ENCODE data around the gene LAMTOR2.
"Not testable (repeated sequence)": the region's sequence is repeated elsewhere in the genome, so short reads cannot be mapped to it uniquely, and the experiment has no call there.

Gene LAMTOR2

GRCh38 chr1:156052862-156053767, 1.5 kb upstream of the LAMTOR2 start:
- no peak for FAIRE-seq
- DNase-seq (ENCODE audit: low spot score): peak; percentile 57

GRCh38 chr1:156053768-156054499, 648 bp upstream of the LAMTOR2 start, which contains the start of gene UBQLN4:
Gene UBQLN4 (minus strand): TSS chr1:156053798. CDS start chr1:156053701, 97 bp downstream.
- FAIRE-seq: no peak
- peak; percentile 62 for DNase-seq (ENCODE audit: low spot score)

- DNase-seq (ENCODE audit: low spot score) (no peak), FAIRE-seq (no peak)
Observed at GRCh38 chr1:156055281-156056048, 883 bp downstream of the LAMTOR2 start.

- FAIRE-seq (no peak), DNase-seq (ENCODE audit: low spot score) (no peak)
Observed at GRCh38 chr1:156056326-156056849, 1.8 kb downstream of the LAMTOR2 start.

GRCh38 chr1:156060937-156061636, 6.5 kb downstream of the LAMTOR2 start, which contains the start of gene RAB25:
Gene RAB25 (plus strand): TSS chr1:156061160. CDS start chr1:156061401, 241 bp downstream.
- no peak for DNase-seq (ENCODE audit: low spot score)
- no peak for FAIRE-seq

GRCh38 chr1:156062189-156062588, 7.6 kb downstream of the LAMTOR2 start:
- FAIRE-seq (no peak), DNase-seq (ENCODE audit: low spot score) (no peak)

GRCh38 chr1:156063997-156064285, 9.4 kb downstream of the LAMTOR2 start:
- no peak for DNase-seq (ENCODE audit: low spot score)
- no peak for FAIRE-seq

- DNase-seq (ENCODE audit: low spot score): no peak
- no peak for FAIRE-seq
Observed at GRCh38 chr1:156064615-156065014, 10.0 kb downstream of the LAMTOR2 start.

- no peak for FAIRE-seq
- DNase-seq (ENCODE audit: low spot score): no peak
Observed at GRCh38 chr1:156065212-156065611, 10.6 kb downstream of the LAMTOR2 start.

GRCh38 chr1:156065871-156066270, 11.3 kb downstream of the LAMTOR2 start:
- DNase-seq (ENCODE audit: low spot score): no peak
- FAIRE-seq: no peak

- no peak for FAIRE-seq
- no peak for DNase-seq (ENCODE audit: low spot score)
Observed at GRCh38 chr1:156067262-156067661, 12.7 kb downstream of the LAMTOR2 start.

- FAIRE-seq: no peak
- DNase-seq (ENCODE audit: low spot score): no peak
Observed at GRCh38 chr1:156069490-156070455, 15.2 kb downstream of the LAMTOR2 start.

GRCh38 chr1:156070548-156070947, 16.0 kb downstream of the LAMTOR2 start:
- FAIRE-seq (no peak), DNase-seq (ENCODE audit: low spot score) (no peak)

- DNase-seq (ENCODE audit: low spot score); FAIRE-seq: not testable (repeated sequence)
Observed at GRCh38 chr1:156071332-156071816, 16.8 kb downstream of the LAMTOR2 start.

GRCh38 chr1:156072251-156072650, 17.7 kb downstream of the LAMTOR2 start:
- no peak for DNase-seq (ENCODE audit: low spot score)
- no peak for FAIRE-seq

GRCh38 chr1:156073110-156073687, 18.6 kb downstream of the LAMTOR2 start:
- DNase-seq (ENCODE audit: low spot score): no peak
- no peak for FAIRE-seq

- FAIRE-seq: no peak
Observed at GRCh38 chr1:156073740-156074139, 19.2 kb downstream of the LAMTOR2 start.

GRCh38 chr1:156074661-156075060, 20.1 kb downstream of the LAMTOR2 start:
- DNase-seq (ENCODE audit: low spot score) (no peak), FAIRE-seq (no peak)

More at GRCh38 chr1:156073740-156074139, 19.2 kb downstream of the LAMTOR2 start:
- no peak for DNase-seq (ENCODE audit: low spot score)

GRCh38 chr1:156075162-156075561, 20.6 kb downstream of the LAMTOR2 start:
- DNase-seq (ENCODE audit: low spot score) (no peak), FAIRE-seq (no peak)
